Psoas muscle (tissue), 8 donors: ENCODE results near the gene CACUL1. TPM values are rescaled to one million over a fixed set of nuclear protein-coding genes. Genes with fewer than 3 reads are reported as not detected.
"Not testable (repeated sequence)": the region's sequence is repeated elsewhere in the genome, so short reads cannot be mapped to it uniquely, and the experiment has no call there.

Experiments
- ATAC-seq, 4 donors: fragments of 200-7000 bp; cut with Tn5 transposase; one replicate each; pipeline ENCODE4 v1.9.1; 2020; ENCODE audit warnings: moderate library complexity in 3 of 4, mild to moderate bottlenecking in 2 of 4
- DNase-seq, 2 donors: peaks; one replicate each; pipeline ENCODE4 v3.0.0-alpha.2; 2020
- H3K27ac ChIP-seq: fragments of 200-600 bp; one replicate; pipeline ENCODE4 v1.8.0; 2022
- H3K27me3 ChIP-seq, 3 donors: fragments of 200-600 bp in 1 of 3; one replicate each; pipeline versions ENCODE4 v1.6.1 to v1.8.0; 2013 to 2022; ENCODE audit warnings: low read length in 2 of 3, mild to moderate bottlenecking in 2 of 3, moderate library complexity in 1 of 3; ENCODE audit not compliant: insufficient read depth in 3 of 3
- H3K36me3 ChIP-seq, 2 donors: fragments of 200-600 bp in 1 of 2; one replicate each; pipeline versions ENCODE4 v1.6.1 to v1.8.0; 2013 to 2022; ENCODE audit warnings: low read depth in 1 of 2, mild to moderate bottlenecking in 1 of 2, moderate library complexity in 1 of 2; ENCODE audit not compliant: insufficient read depth in 1 of 2
- H3K4me1 ChIP-seq: fragments of 200-600 bp; one replicate; pipeline ENCODE4 v1.8.0; 2022
- H3K4me3 ChIP-seq: fragments of 200-600 bp; one replicate; pipeline ENCODE4 v1.8.0; 2022; ENCODE audit warnings: mild to moderate bottlenecking
- H3K9me3 ChIP-seq: fragments of 200-600 bp; one replicate; pipeline ENCODE4 v1.8.0; 2022
- CTCF ChIP-seq: fragments of 200-600 bp; IDR thresholded peaks from one replicate; pipeline ENCODE4 v1.8.0; 2022; ENCODE audit warnings: antibody characterized with exemption
- WGBS, 3 donors: extraction: QIAGEN DNeasy Blood & Tissue Kit; methylation state at CpG; one replicate each; pipeline versions ENCODE4 v1.1.6 to v1.1.7; 2013; 5-methylcytosine and 5-hydroxymethylcytosine counted together
- intact Hi-C, 2 donors: fragments of 100-400 bp; cut with DNase I; formaldehyde crosslinking; loops; one replicate each; pipeline versions ENCODE4 v1.11.0 to v1.14.2; 2022
- polyA plus RNA-seq, 3 donors: library from polyadenylated mRNA; stranded (reverse); fragments of 200-250 nt; gene quantifications; one replicate each; pipeline ENCODE4 v1.2.3, GENCODE V29; 2013
- total RNA-seq, 4 donors: library from RNA; stranded (reverse); fragmentation: NEBNext Ultra II Directional in 2 of 4; extraction: Animal tissue kit (Norgen Biotek cat#: 25700) in 2 of 4; gene quantifications; one replicate each; pipeline versions ENCODE4 v1.2.1 to v1.2.4, GENCODE V29; 2021 to 2023
- donor health status: healthy with polysubstance abuse.
- donor health status: DM: no; HTN: no; CAD: no; lungs with moderate emphysema.
- donor health status: Bipolar disorder and iron deficiency.
- donor health status: healthy.
- donor health status: DM: yes; HTN: yes; CAD: no.
- donor health status: DM: no; HTN: no; CAD: no.
- donor health status: DM: no; HTN: no; CAD: no.
- donor health status: DM: yes; HTN: yes; CAD: no.

The CACUL1 gene
- total and polyA plus RNA-seq, 7 donors: 5.9 to 41.0 (median 22.1) TPM

GRCh38 chr10:118790058-118790457, 35.3 kb upstream of the CACUL1 start:
- intact Hi-C loops: no loop called here
- DNase-seq (no peak), ATAC-seq (no peak)
- H3K27ac ChIP-seq: no peak overlapping the region
- H3K27me3 ChIP-seq: no peaks in the 10 kb centered on the region
- no peak for TF ChIP-seq CTCF
- no peaks in the 10 kb centered on the region for H3K9me3 ChIP-seq
- no peak overlapping the region for H3K4me3 ChIP-seq
- H3K36me3 ChIP-seq: no peaks in the 10 kb centered on the region
- H3K4me1 ChIP-seq: no peaks in the 10 kb centered on the region
- 88 to 92% (median 90%) methylated on average over 7 of the region's 7 CpGs for WGBS, 3 donors

- H3K27ac ChIP-seq: no peak overlapping the region
- WGBS, 3 donors: 76 to 79% (median 78%) methylated on average over 5 of the region's 5 CpGs
- no peaks in the 10 kb centered on the region for H3K9me3 ChIP-seq
- DNase-seq: no peak
- TF ChIP-seq CTCF: no peak
- intact Hi-C loops: no loop called here
- no peaks in the 10 kb centered on the region for H3K4me1 ChIP-seq
- no peaks in the 10 kb centered on the region for H3K36me3 ChIP-seq
- no peak overlapping the region for H3K4me3 ChIP-seq
- H3K27me3 ChIP-seq: no peaks in the 10 kb centered on the region
- no peak for ATAC-seq
Measured at GRCh38 chr10:118785551-118785950, 30.8 kb upstream of the CACUL1 start.

GRCh38 chr10:118783776-118784545, 29.2 kb upstream of the CACUL1 start:
- Histone ChIP-seq H3K27ac (no peak overlapping the region), H3K9me3 (no peaks in the 10 kb centered on the region), H3K36me3 (no peaks in the 10 kb centered on the region), H3K4me3 (no peak overlapping the region), H3K4me1 (no peaks in the 10 kb centered on the region), H3K27me3 (no peaks in the 10 kb centered on the region)
- DNase-seq (no peak), ATAC-seq (no peak)
- WGBS, 3 donors: 75 to 83% (median 83%) methylated on average over 22 to 24 of the region's 24 CpGs
- intact Hi-C loops: no loop called here
- no peak for TF ChIP-seq CTCF

GRCh38 chr10:118782916-118783465, 28.2 kb upstream of the CACUL1 start:
- 78 to 91% (median 90%) methylated on average over 11 to 31 of the region's 31 CpGs for WGBS, 3 donors
- DNase-seq, H3K9me3 ChIP-seq, H3K36me3 ChIP-seq, H3K27me3 ChIP-seq, intact Hi-C loops, ATAC-seq, H3K4me1 ChIP-seq, H3K4me3 ChIP-seq, H3K27ac ChIP-seq: not testable (repeated sequence)

GRCh38 chr10:118781541-118781940, 26.8 kb upstream of the CACUL1 start:
- DNase-seq: no peak
- Histone ChIP-seq H3K27ac (no peak overlapping the region), H3K4me1 (no peaks in the 10 kb centered on the region), H3K9me3 (no peaks in the 10 kb centered on the region), H3K4me3 (no peak overlapping the region), H3K36me3 (no peaks in the 10 kb centered on the region), H3K27me3 (no peaks in the 10 kb centered on the region)
- intact Hi-C loops: no loop called here
- ATAC-seq: no peak
- 86 to 92% (median 90%) methylated on average over 4 of the region's 4 CpGs for whole genome bisulfite sequencing, 3 donors
- no peak for TF ChIP-seq CTCF
